ENCODE results near the gene OR1I1. TPM values are rescaled to one million over a fixed set of nuclear protein-coding genes. Genes with fewer than 3 reads are reported as not detected.
"Not testable (repeated sequence)": the region's sequence is repeated elsewhere in the genome, so short reads cannot be mapped to it uniquely, and the experiment has no call there.

OR1I1 gene, protein sequence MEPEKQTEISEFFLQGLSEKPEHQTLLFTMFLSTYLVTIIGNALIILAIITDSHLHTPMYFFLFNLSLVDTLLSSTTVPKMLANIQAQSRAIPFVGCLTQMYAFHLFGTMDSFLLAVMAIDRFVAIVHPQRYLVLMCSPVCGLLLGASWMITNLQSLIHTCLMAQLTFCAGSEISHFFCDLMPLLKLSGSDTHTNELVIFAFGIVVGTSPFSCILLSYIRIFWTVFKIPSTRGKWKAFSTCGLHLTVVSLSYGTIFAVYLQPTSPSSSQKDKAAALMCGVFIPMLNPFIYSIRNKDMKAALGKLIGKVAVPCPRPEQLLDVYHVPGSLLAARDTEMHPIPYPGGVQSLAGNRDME
- not detected for total RNA-seq

- Mint-ChIP-seq H3K4me1 (no peaks in the 10 kb centered on the region), H3K9me3 (no peaks in the 10 kb centered on the region), H3K36me3 (ENCODE audit: low read depth) (no peaks in the 10 kb centered on the region), H3K27ac (no peak within 1 kb of the TSS), H3K4me3 (no peak within 1 kb of the TSS), H3K27me3 (peaks cover 3% of the 10 kb centered on the region)
- DNase-seq: no peak
- ChIA-PET POLR2A (no interaction called here), CTCF (interaction anchor here (1.3 kb wide), 2 partner anchors 10 to 95 kb away, joined by 3 to 4 read pairs; no protein-coding TSS in a partner anchor)
Observed at GRCh38 chr19:15081911-15082310, at the start of gene OR1I1. TSS of gene OR1I1 (plus strand) at chr19:15082211. CDS start at chr19:15087066, 4,855 bp downstream.

- no peak overlapping the region for H3K4me3 Mint-ChIP-seq
- no peaks in the 10 kb centered on the region for H3K36me3 Mint-ChIP-seq (ENCODE audit: low read depth)
- no peak for DNase-seq
- peaks cover 4% of the 10 kb centered on the region for H3K27me3 Mint-ChIP-seq
- POLR2A ChIA-PET: no interaction called here
- H3K4me1 Mint-ChIP-seq: no peaks in the 10 kb centered on the region
- H3K9me3 Mint-ChIP-seq: no peaks in the 10 kb centered on the region
- no peak overlapping the region for H3K27ac Mint-ChIP-seq
- CTCF ChIA-PET: no interaction called here
Observed at GRCh38 chr19:15035795-15036311, 46.2 kb upstream of the OR1I1 start.

DNA sequence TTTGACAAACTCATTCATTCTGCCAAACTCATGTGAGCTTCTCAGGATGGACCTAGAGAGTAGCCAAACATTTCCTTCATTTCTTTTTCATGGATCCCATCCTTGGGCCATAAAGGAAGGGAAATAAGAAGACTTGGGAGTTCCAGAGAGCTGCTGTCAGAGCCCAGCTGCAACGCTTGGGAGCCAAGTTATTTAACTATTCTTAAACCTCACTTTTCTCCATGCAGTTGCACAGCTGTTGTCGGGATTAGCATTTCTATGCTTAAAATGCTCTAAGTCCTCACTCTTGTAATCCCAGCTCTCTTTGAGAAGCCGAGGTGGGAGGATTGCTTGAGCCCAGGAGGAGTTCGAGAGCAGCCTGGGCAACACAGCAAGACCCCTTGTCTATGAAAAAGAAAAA lies 44.4 kb upstream of the OR1I1 start:
- ChIA-PET POLR2A (no interaction called here), CTCF (no interaction called here)
- Mint-ChIP-seq H3K27me3 (peaks cover 4% of the 10 kb centered on the region), H3K36me3 (ENCODE audit: low read depth) (no peaks in the 10 kb centered on the region), H3K4me3 (no peak overlapping the region), H3K4me1 (no peaks in the 10 kb centered on the region), H3K9me3 (no peaks in the 10 kb centered on the region), H3K27ac (no peak overlapping the region)
- DNase-seq: no peak

DNA sequence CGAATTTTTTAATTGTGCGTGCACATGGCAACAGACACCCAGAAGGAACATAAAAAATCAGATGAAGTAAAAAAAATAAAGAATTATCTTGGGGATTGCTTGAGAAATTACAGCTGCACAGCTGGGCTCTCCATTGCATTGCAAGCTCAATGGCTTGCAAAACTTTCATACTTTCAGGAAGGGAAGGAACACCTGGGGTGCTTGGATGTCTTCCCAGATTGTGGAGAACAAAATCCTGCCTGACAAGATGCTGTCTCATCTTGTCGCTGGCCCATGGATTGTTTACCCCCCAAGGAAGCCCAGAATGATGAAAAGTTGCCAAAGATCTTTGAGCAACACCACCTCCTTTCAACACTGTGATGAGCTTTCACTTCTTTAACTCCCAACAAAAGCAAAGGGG lies 43.7 kb upstream of the OR1I1 start:
- POLR2A ChIA-PET: no interaction called here

GRCh38 chr19:15042003-15042402 lies 40.0 kb upstream of the OR1I1 start:
- Mint-ChIP-seq H3K4me1 (no peaks in the 10 kb centered on the region), H3K36me3 (ENCODE audit: low read depth) (no peaks in the 10 kb centered on the region), H3K27ac (no peak overlapping the region), H3K4me3 (no peak overlapping the region), H3K27me3 (peaks cover 4% of the 10 kb centered on the region), H3K9me3 (no peaks in the 10 kb centered on the region)
- ChIA-PET POLR2A (no interaction called here), CTCF (no interaction called here)
- DNase-seq: no peak

More for the DNA sequence above, 43.7 kb upstream of the OR1I1 start:
- DNase-seq: no peak
- H3K36me3 Mint-ChIP-seq (ENCODE audit: low read depth): no peaks in the 10 kb centered on the region
- H3K4me1 Mint-ChIP-seq: no peaks in the 10 kb centered on the region
- no peak overlapping the region for H3K27ac Mint-ChIP-seq
- H3K4me3 Mint-ChIP-seq: no peak overlapping the region
- H3K9me3 Mint-ChIP-seq: no peaks in the 10 kb centered on the region
- H3K27me3 Mint-ChIP-seq: peaks cover 4% of the 10 kb centered on the region
- CTCF ChIA-PET: no interaction called here

GRCh38 chr19:15042826-15043225 lies 39.2 kb upstream of the OR1I1 start:
- ChIA-PET CTCF (no interaction called here), POLR2A (no interaction called here)
- Mint-ChIP-seq H3K27me3 (peaks cover 4% of the 10 kb centered on the region), H3K27ac (no peak overlapping the region), H3K36me3 (ENCODE audit: low read depth) (no peaks in the 10 kb centered on the region), H3K4me1 (no peaks in the 10 kb centered on the region), H3K9me3 (no peaks in the 10 kb centered on the region), H3K4me3 (no peak overlapping the region)
- no peak for DNase-seq

GRCh38 chr19:15045506-15045905 lies 36.5 kb upstream of the OR1I1 start:
- DNase-seq: no peak
- ChIA-PET POLR2A (no interaction called here), CTCF (no interaction called here)
- Mint-ChIP-seq H3K27ac (no peak overlapping the region), H3K36me3 (ENCODE audit: low read depth) (no peaks in the 10 kb centered on the region), H3K9me3 (no peaks in the 10 kb centered on the region), H3K4me3 (no peak overlapping the region), H3K27me3 (peaks cover 2% of the 10 kb centered on the region), H3K4me1 (no peaks in the 10 kb centered on the region)

GRCh38 chr19:15047680-15048079 lies 34.3 kb upstream of the OR1I1 start:
- CTCF ChIA-PET: no interaction called here
- no peak overlapping the region for H3K4me3 Mint-ChIP-seq
- no peaks in the 10 kb centered on the region for H3K36me3 Mint-ChIP-seq (ENCODE audit: low read depth)
- peaks cover 7% of the 10 kb centered on the region for H3K27me3 Mint-ChIP-seq
- no peaks in the 10 kb centered on the region for H3K9me3 Mint-ChIP-seq
- POLR2A ChIA-PET: no interaction called here
- H3K27ac Mint-ChIP-seq: no peak overlapping the region
- DNase-seq: no peak
- no peaks in the 10 kb centered on the region for H3K4me1 Mint-ChIP-seq

- Mint-ChIP-seq H3K9me3 (no peaks in the 10 kb centered on the region), H3K4me3 (no peak overlapping the region), H3K36me3 (ENCODE audit: low read depth) (no peaks in the 10 kb centered on the region), H3K27ac (no peak overlapping the region), H3K4me1 (no peaks in the 10 kb centered on the region), H3K27me3 (peaks cover 7% of the 10 kb centered on the region)
- POLR2A ChIA-PET: no interaction called here
- CTCF ChIA-PET: no interaction called here
- DNase-seq: no peak
Observed at GRCh38 chr19:15048128-15048527, 33.9 kb upstream of the OR1I1 start.

DNA sequence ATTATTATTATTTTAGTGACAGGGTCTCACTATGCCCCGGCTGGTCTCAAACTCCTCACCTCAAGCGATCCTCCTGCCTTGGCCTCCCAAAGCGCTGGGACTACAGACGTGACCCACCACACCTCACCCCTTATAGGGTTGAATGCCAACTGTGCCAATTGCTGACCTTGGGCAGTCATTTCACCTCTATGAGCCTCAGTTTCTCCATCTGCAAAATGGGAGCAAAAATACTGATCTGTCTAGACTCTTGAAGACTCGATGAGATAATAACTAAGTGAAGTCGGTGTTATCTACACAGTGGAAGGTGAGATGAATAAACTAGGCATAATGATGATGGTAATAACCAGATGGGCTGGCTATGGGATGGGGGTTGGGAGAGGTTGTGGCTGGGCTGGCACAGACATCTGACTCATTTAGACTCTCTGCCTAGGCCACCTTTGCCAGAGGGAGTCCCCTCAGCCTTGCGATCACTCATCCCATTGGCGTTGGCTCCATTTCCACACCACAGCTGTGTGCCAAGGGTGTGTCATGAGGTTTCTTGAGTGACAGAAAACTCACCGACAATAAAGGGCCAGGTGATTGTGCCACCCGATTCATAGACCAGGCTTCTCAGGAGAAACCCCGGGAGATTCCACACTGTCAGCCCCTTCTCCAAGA lies 33.0 kb upstream of the OR1I1 start, which contains the start of gene CASP14:
TSS of gene CASP14 (plus strand) at position 596 of the 657 bp plus-strand sequence. CDS start 2,772 bp downstream, outside the sequence.
- H3K27ac Mint-ChIP-seq: no peak within 1 kb of the TSS
- H3K4me3 Mint-ChIP-seq: no peak within 1 kb of the TSS
- ChIA-PET POLR2A (interaction anchor here (0.6 kb wide), 1 partner anchor 1046 kb away, joined by 3 read pairs; no protein-coding TSS in a partner anchor), CTCF (no interaction called here)
- H3K27me3 Mint-ChIP-seq: peaks cover 7% of the 10 kb centered on the region
- no peaks in the 10 kb centered on the region for H3K36me3 Mint-ChIP-seq (ENCODE audit: low read depth)
- no peaks in the 10 kb centered on the region for H3K4me1 Mint-ChIP-seq
- no peak for DNase-seq
- H3K9me3 Mint-ChIP-seq: no peaks in the 10 kb centered on the region

GRCh38 chr19:15050639-15051038 lies 31.4 kb upstream of the OR1I1 start:
- H3K36me3 Mint-ChIP-seq (ENCODE audit: low read depth): no peaks in the 10 kb centered on the region
- H3K9me3 Mint-ChIP-seq: no peaks in the 10 kb centered on the region
- no peaks in the 10 kb centered on the region for H3K4me1 Mint-ChIP-seq
- ChIA-PET CTCF (no interaction called here), POLR2A (no interaction called here)
- peaks cover 7% of the 10 kb centered on the region for H3K27me3 Mint-ChIP-seq
- no peak overlapping the region for H3K4me3 Mint-ChIP-seq
- DNase-seq: no peak
- H3K27ac Mint-ChIP-seq: no peak overlapping the region

GRCh38 chr19:15062036-15062435 lies 20.0 kb upstream of the OR1I1 start:
- ChIA-PET POLR2A (no interaction called here), CTCF (interaction anchor here (1.1 kb wide), 1 partner anchor 9 kb away, joined by 3 read pairs; no protein-coding TSS in a partner anchor)
- H3K4me1 Mint-ChIP-seq: no peaks in the 10 kb centered on the region
- no peaks in the 10 kb centered on the region for H3K36me3 Mint-ChIP-seq (ENCODE audit: low read depth)
- peaks cover 8% of the 10 kb centered on the region for H3K27me3 Mint-ChIP-seq
- DNase-seq: no peak
- no peak overlapping the region for H3K4me3 Mint-ChIP-seq
- no peaks in the 10 kb centered on the region for H3K9me3 Mint-ChIP-seq
- H3K27ac Mint-ChIP-seq: no peak overlapping the region

- H3K4me3 Mint-ChIP-seq; H3K27me3 Mint-ChIP-seq; CTCF ChIA-PET; DNase-seq; H3K27ac Mint-ChIP-seq; POLR2A ChIA-PET; H3K4me1 Mint-ChIP-seq; H3K36me3 Mint-ChIP-seq (ENCODE audit: low read depth); H3K9me3 Mint-ChIP-seq: not testable (repeated sequence)
Observed at GRCh38 chr19:15070386-15070785, 11.6 kb upstream of the OR1I1 start.
